HAP-1 (cell line): Measurements from ENCODE around the gene CDC42SE2.
A peak's percentile ranks its signal among the peaks of the same experiment; 100 is the strongest.

ENCODE experiments used
- DNase-seq, 2 experiments: peaks; one replicate each; pipeline ENCODE4 v3.0.0-alpha.2; 2016 to 2020; ENCODE audit warnings: low spot score in 2 of 2
- H3K27me3 ChIP-seq: fragments of 250-450 bp; sonication (Bioruptor Pico); 2 replicates; pipeline ENCODE4 v1.5.1; 2020; ENCODE audit warnings: low read depth, mild to moderate bottlenecking, moderate library complexity
- H3K36me3 ChIP-seq: fragments of 250-450 bp; sonication (Bioruptor Pico); replicated peaks from 2 replicates; pipeline ENCODE4 v1.5.1; 2020; ENCODE audit warnings: mild to moderate bottlenecking
- H3K4me1 ChIP-seq: fragments of 250-450 bp; sonication (Bioruptor Pico); 2 replicates; pipeline ENCODE4 v1.5.1; 2020; ENCODE audit warnings: mild to moderate bottlenecking
- H3K4me3 ChIP-seq: fragments of 250-450 bp; sonication (Bioruptor Pico); 2 replicates; pipeline ENCODE4 v1.5.1; 2020; ENCODE audit warnings: mild to moderate bottlenecking, moderate library complexity
- H3K9me3 ChIP-seq: fragments of 250-450 bp; sonication (Bioruptor Pico); 2 replicates; pipeline ENCODE4 v1.5.1; 2020; ENCODE audit warnings: mild to moderate bottlenecking, moderate library complexity
- in situ Hi-C: fragments of 300-500 bp; cut with MboI; formaldehyde crosslinking; loops from 3 replicates; pipeline ENCODE4 v1.14.3; 2020; ENCODE audit warnings: low sequenced_read_pairs, inconsistent platforms, mixed read lengths

CDC42SE2 gene

GRCh38 chr5:131417240-131417869 lies 153.5 kb downstream of the CDC42SE2 start:
- in situ Hi-C loops = no loop called here

GRCh38 chr5:131418846-131419245 lies 155.0 kb downstream of the CDC42SE2 start:
- no peaks in the 10 kb centered on the region for H3K9me3 ChIP-seq
- no peaks in the 10 kb centered on the region for H3K4me1 ChIP-seq
- no peak for DNase-seq
- H3K36me3 ChIP-seq = peaks cover 6% of the 10 kb centered on the region; the same call in 1 of the 2 replicates
- in situ Hi-C loops = no loop called here
- no peak overlapping the region for H3K4me3 ChIP-seq
- no peaks in the 10 kb centered on the region for H3K27me3 ChIP-seq

More at GRCh38 chr5:131417240-131417869, 153.5 kb downstream of the CDC42SE2 start:
- peak; percentile 71 to 87 for DNase-seq
- H3K4me3 ChIP-seq = no peak overlapping the region
- no peaks in the 10 kb centered on the region for H3K27me3 ChIP-seq
- peaks cover 6% of the 10 kb centered on the region; the same call in 1 of the 2 replicates for H3K36me3 ChIP-seq
- H3K4me1 ChIP-seq = no peaks in the 10 kb centered on the region
- H3K9me3 ChIP-seq = no peaks in the 10 kb centered on the region

- Histone ChIP-seq H3K4me1 (no peaks in the 10 kb centered on the region), H3K27me3 (no peaks in the 10 kb centered on the region), H3K9me3 (no peaks in the 10 kb centered on the region), H3K36me3 (peaks cover 5% of the 10 kb centered on the region), H3K4me3 (no peak overlapping the region)
- in situ Hi-C loops = loop anchor here (5.0 kb wide), 1 partner anchor 587 kb away; no protein-coding TSS in a partner anchor
- DNase-seq = no peak
Measured at GRCh38 chr5:131419877-131420276, 156.0 kb downstream of the CDC42SE2 start.

- peaks cover 11% of the 10 kb centered on the region for H3K36me3 ChIP-seq
- H3K27me3 ChIP-seq = no peaks in the 10 kb centered on the region
- DNase-seq = peak; percentile 16 to 34
- no peaks in the 10 kb centered on the region for H3K4me1 ChIP-seq
- in situ Hi-C loops = loop anchor here (5.0 kb wide), 1 partner anchor 584 kb away; no protein-coding TSS in a partner anchor
- H3K4me3 ChIP-seq = no peak overlapping the region
- no peaks in the 10 kb centered on the region for H3K9me3 ChIP-seq
Measured at GRCh38 chr5:131423056-131423455, 159.2 kb downstream of the CDC42SE2 start.

GRCh38 chr5:131426011-131426410 lies 162.2 kb downstream of the CDC42SE2 start:
- no peaks in the 10 kb centered on the region for H3K4me1 ChIP-seq
- no peaks in the 10 kb centered on the region for H3K27me3 ChIP-seq
- in situ Hi-C loops = no loop called here
- peaks cover 19% of the 10 kb centered on the region for H3K36me3 ChIP-seq
- DNase-seq = no peak
- H3K9me3 ChIP-seq = no peaks in the 10 kb centered on the region
- H3K4me3 ChIP-seq = no peak overlapping the region

GRCh38 chr5:131430794-131431193 lies 166.9 kb downstream of the CDC42SE2 start:
- DNase-seq = no peak
- in situ Hi-C loops = no loop called here
- H3K9me3 ChIP-seq = no peaks in the 10 kb centered on the region
- peaks cover 35% of the 10 kb centered on the region for H3K36me3 ChIP-seq
- no peak overlapping the region for H3K4me3 ChIP-seq
- H3K4me1 ChIP-seq = no peaks in the 10 kb centered on the region
- no peaks in the 10 kb centered on the region for H3K27me3 ChIP-seq

GRCh38 chr5:131431794-131432193 lies 167.9 kb downstream of the CDC42SE2 start:
- no peaks in the 10 kb centered on the region for H3K27me3 ChIP-seq
- H3K4me1 ChIP-seq = no peaks in the 10 kb centered on the region
- peaks cover 31% of the 10 kb centered on the region for H3K36me3 ChIP-seq
- in situ Hi-C loops = no loop called here
- H3K4me3 ChIP-seq = no peak overlapping the region
- no peak for DNase-seq
- no peaks in the 10 kb centered on the region for H3K9me3 ChIP-seq

GRCh38 chr5:131433109-131433508 lies 169.3 kb downstream of the CDC42SE2 start:
- Histone ChIP-seq H3K27me3 (no peaks in the 10 kb centered on the region), H3K9me3 (no peaks in the 10 kb centered on the region), H3K36me3 (peaks cover 32% of the 10 kb centered on the region), H3K4me1 (no peaks in the 10 kb centered on the region), H3K4me3 (no peak overlapping the region)
- DNase-seq = no peak
- in situ Hi-C loops = no loop called here

- H3K9me3 ChIP-seq = no peaks in the 10 kb centered on the region
- no peak overlapping the region for H3K4me3 ChIP-seq
- no peak for DNase-seq
- in situ Hi-C loops = no loop called here
- H3K4me1 ChIP-seq = no peaks in the 10 kb centered on the region
- peaks cover 47% of the 10 kb centered on the region for H3K36me3 ChIP-seq
- no peaks in the 10 kb centered on the region for H3K27me3 ChIP-seq
Measured at GRCh38 chr5:131436081-131436480, 172.2 kb downstream of the CDC42SE2 start.

- H3K4me1 ChIP-seq = no peaks in the 10 kb centered on the region
- no peak overlapping the region for H3K4me3 ChIP-seq
- in situ Hi-C loops = no loop called here
- H3K27me3 ChIP-seq = no peaks in the 10 kb centered on the region
- DNase-seq = no peak
- no peaks in the 10 kb centered on the region for H3K9me3 ChIP-seq
- H3K36me3 ChIP-seq = peaks cover 52% of the 10 kb centered on the region
Measured at GRCh38 chr5:131441184-131441583, 177.3 kb downstream of the CDC42SE2 start.
